OCI-LY7 (cell line): ENCODE data around the gene OR6C6. TPM values are rescaled to one million over a fixed set of nuclear protein-coding genes. Genes with fewer than 3 reads are reported as not detected.

Experiments used
- BruUV-seq: library from RNA; stranded (reverse); fragments of 400-500 nt; replicated peaks from 2 replicates; lab custom pipeline; 2021; lab: Mats Ljungman, UMichigan
- CTCF ChIA-PET: fragments of 300-600 bp; sonication (Branson Sonifier 250); formaldehyde crosslinking; loops from one replicate; lab custom pipeline; 2022; ENCODE audit warnings: antibody characterized with exemption; ENCODE audit not compliant: unreplicated experiment; lab: Charles Lee
- POLR2A ChIA-PET: fragments of 300-600 bp; sonication (Branson Sonifier 250); formaldehyde crosslinking; loops from one replicate; lab custom pipeline; 2022; ENCODE audit warnings: antibody characterized with exemption; lab: Charles Lee
- DNase-seq: peaks from one replicate; pipeline ENCODE4 v3.0.0-alpha.2; 2015; ENCODE audit warnings: low spot score
- H2AFZ ChIP-seq: fragments of 200-600 bp; sonication (generic), shearing (Covaris generic); 2 replicates; pipeline ENCODE4 v1.6.1; 2014; ENCODE audit warnings: mild to moderate bottlenecking, antibody characterized with exemption, low read length, moderate library complexity
- H3K27ac ChIP-seq: fragments of 200-600 bp; sonication (generic); 2 replicates; pipeline ENCODE4 v1.5.1; 2014; ENCODE audit warnings: mixed run types, low read depth, mild to moderate bottlenecking, moderate library complexity, low read length, inconsistent platforms; ENCODE audit not compliant: poor library complexity, severe bottlenecking
- H3K36me3 ChIP-seq: fragments of 200-600 bp; sonication (generic); 2 replicates; pipeline ENCODE4 v1.6.1; 2014; ENCODE audit warnings: mild to moderate bottlenecking, antibody characterized with exemption, low read length, moderate library complexity, mixed read lengths; ENCODE audit not compliant: insufficient read depth
- H3K4me1 ChIP-seq: fragments of 200-600 bp; sonication (generic); 2 replicates; pipeline ENCODE4 v1.5.1; 2014; ENCODE audit warnings: mild to moderate bottlenecking, low read length; ENCODE audit not compliant: insufficient read depth, poor library complexity, severe bottlenecking
- H3K4me2 ChIP-seq: fragments of 200-600 bp; sonication (generic); 2 replicates; pipeline ENCODE4 v1.6.1; 2014; ENCODE audit warnings: mild to moderate bottlenecking, low read length
- H3K4me3 ChIP-seq: fragments of 200-600 bp; sonication (generic); 2 replicates; pipeline ENCODE4 v1.5.1; 2014; ENCODE audit warnings: mild to moderate bottlenecking, low read depth, low read length; ENCODE audit not compliant: poor library complexity, severe bottlenecking
- H3K79me2 ChIP-seq: fragments of 200-600 bp; sonication (generic); 2 replicates; pipeline ENCODE4 v1.6.1; 2016; ENCODE audit warnings: low read depth, mild to moderate bottlenecking, low read length, moderate library complexity, mixed read lengths; ENCODE audit not compliant: insufficient read depth
- H3K9me2 ChIP-seq: fragments of 200-600 bp; sonication (generic); 2 replicates; pipeline ENCODE4 v1.6.1; 2016; ENCODE audit warnings: mild to moderate bottlenecking, low read length, mixed read lengths; ENCODE audit not compliant: insufficient read depth
- H3K9me3 ChIP-seq: fragments of 200-600 bp; sonication (generic); 2 replicates; pipeline ENCODE4 v1.6.1; 2014; ENCODE audit warnings: mild to moderate bottlenecking, mixed run types, low read length, mixed read lengths
- H4K20me1 ChIP-seq: fragments of 200-600 bp; sonication (generic); 2 replicates; pipeline ENCODE4 v1.6.1; 2014; ENCODE audit warnings: mild to moderate bottlenecking, antibody characterized with exemption, low read length, moderate library complexity, mixed read lengths; ENCODE audit not compliant: insufficient read depth
- CTCF ChIP-seq: fragments of 200-600 bp; sonication (generic); conservative IDR thresholded peaks from 2 replicates; pipeline ENCODE4 v1.5.1; 2014; ENCODE audit warnings: mild to moderate bottlenecking, antibody characterized with exemption, low read length, moderate library complexity, mixed read lengths
- EZH2phosphoT487 ChIP-seq: fragments of 200-600 bp; sonication (generic); IDR thresholded peaks from 2 replicates; pipeline ENCODE4 v1.6.1; 2018; ENCODE audit warnings: low read depth, borderline replicate concordance, mild to moderate bottlenecking, mixed run types, antibody characterized with exemption, low read length, moderate library complexity, mixed read lengths
- intact Hi-C: fragments of 100-400 bp; cut with micrococcal nuclease; formaldehyde crosslinking; loops from one replicate; pipeline ENCODE4 v1.10.0; 2022; ENCODE audit not compliant: unreplicated experiment
- total RNA-seq, 2 experiments: library from RNA; depleted of rRNA in 1 of 2; stranded (reverse); fragments of >200 nt in 1 of 2; shearing (Covaris generic) in 1 of 2; gene quantifications; 2 replicates each; pipeline ENCODE4 v1.2.3, GENCODE V29; 2014 to 2022

OR6C6 gene
- total RNA-seq, 2 experiments from 2014 or later, result not detected

GRCh38 chr12:55320201-55320600 is 23.8 kb upstream of the OR6C6 start:
- H3K9me2 ChIP-seq, result no peaks in the 10 kb centered on the region
- no peak overlapping the region for H3K27ac ChIP-seq
- no peak overlapping the region for H2AFZ ChIP-seq
- H3K4me2 ChIP-seq, result no peak overlapping the region
- intact Hi-C loops, result no loop called here
- H3K4me3 ChIP-seq, result no peak overlapping the region
- no peaks in the 10 kb centered on the region for H3K9me3 ChIP-seq
- no peak for DNase-seq
- ChIA-PET POLR2A (no interaction called here), CTCF (no interaction called here)
- TF ChIP-seq EZH2phosphoT487 (no peak), CTCF (no peak)
- no TSS peak for BruUV-seq
- no peaks in the 10 kb centered on the region for H3K79me2 ChIP-seq
- H4K20me1 ChIP-seq, result no peaks in the 10 kb centered on the region
- no peaks in the 10 kb centered on the region for H3K4me1 ChIP-seq
- H3K36me3 ChIP-seq, result no peaks in the 10 kb centered on the region

- intact Hi-C loops, result no loop called here
- DNase-seq, result no peak
- ChIA-PET CTCF (no interaction called here), POLR2A (no interaction called here)
- H3K4me2 ChIP-seq, result no peak within 1 kb of the TSS
- H3K4me1 ChIP-seq, result no peaks in the 10 kb centered on the region
- no peaks in the 10 kb centered on the region for H3K9me3 ChIP-seq
- no peaks in the 10 kb centered on the region for H4K20me1 ChIP-seq
- no TSS peak for BruUV-seq
- no peaks in the 10 kb centered on the region for H3K36me3 ChIP-seq
- H2AFZ ChIP-seq, result no peak within 1 kb of the TSS
- no peaks in the 10 kb centered on the region for H3K9me2 ChIP-seq
- H3K27ac ChIP-seq, result no peak within 1 kb of the TSS
- H3K4me3 ChIP-seq, result no peak within 1 kb of the TSS
- H3K79me2 ChIP-seq, result no peaks in the 10 kb centered on the region
- TF ChIP-seq EZH2phosphoT487, result no peak
- TF ChIP-seq CTCF, result no peak
Measured at GRCh38 chr12:55314043-55314442, 17.7 kb upstream of the OR6C6 start, which contains the start of gene OR6C1. Gene OR6C1 (plus strand): TSS chr12:55314343. CDS start chr12:55320600, 6,257 bp downstream.

DNA sequence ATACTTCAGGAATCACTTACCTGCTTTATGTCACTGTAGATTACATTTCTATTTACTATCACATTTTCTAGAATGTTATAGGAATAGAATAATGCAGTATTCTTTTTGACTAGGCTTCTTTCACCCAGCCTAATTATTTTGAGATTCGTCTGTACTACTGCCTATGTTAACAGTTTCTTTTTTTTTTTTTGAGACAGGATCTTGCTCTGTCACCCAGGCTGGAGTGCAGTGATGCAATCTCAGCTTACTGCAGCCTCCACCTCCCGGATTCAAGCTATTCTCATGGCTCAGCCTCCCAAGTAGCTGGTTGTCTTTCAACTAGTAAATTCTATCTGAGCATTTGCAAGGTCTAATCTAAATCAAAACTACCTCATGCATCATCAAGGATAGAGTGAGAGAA is 6.4 kb downstream of the OR6C6 start:
- H3K4me3 ChIP-seq, result no peak overlapping the region
- POLR2A ChIA-PET, result interaction anchor here (0.9 kb wide), 1 partner anchor 31 kb away, joined by 3 read pairs; no protein-coding TSS in a partner anchor
- no peaks in the 10 kb centered on the region for H3K4me1 ChIP-seq
- H3K9me3 ChIP-seq, result no peaks in the 10 kb centered on the region
- H2AFZ ChIP-seq, result no peak overlapping the region; the same call in 1 of the 2 replicates
- H4K20me1 ChIP-seq, result no peaks in the 10 kb centered on the region
- H3K9me2 ChIP-seq, result no peaks in the 10 kb centered on the region
- no peak for TF ChIP-seq EZH2phosphoT487
- no peak for TF ChIP-seq CTCF
- no peaks in the 10 kb centered on the region for H3K36me3 ChIP-seq
- no peaks in the 10 kb centered on the region for H3K79me2 ChIP-seq
- BruUV-seq, result no TSS peak
- no peak for DNase-seq
- intact Hi-C loops, result no loop called here
- H3K4me2 ChIP-seq, result no peak overlapping the region
- CTCF ChIA-PET, result no interaction called here
- H3K27ac ChIP-seq, result no peak overlapping the region
